ENCODE data around the gene LRRC18.

LRRC18 gene

DNA sequence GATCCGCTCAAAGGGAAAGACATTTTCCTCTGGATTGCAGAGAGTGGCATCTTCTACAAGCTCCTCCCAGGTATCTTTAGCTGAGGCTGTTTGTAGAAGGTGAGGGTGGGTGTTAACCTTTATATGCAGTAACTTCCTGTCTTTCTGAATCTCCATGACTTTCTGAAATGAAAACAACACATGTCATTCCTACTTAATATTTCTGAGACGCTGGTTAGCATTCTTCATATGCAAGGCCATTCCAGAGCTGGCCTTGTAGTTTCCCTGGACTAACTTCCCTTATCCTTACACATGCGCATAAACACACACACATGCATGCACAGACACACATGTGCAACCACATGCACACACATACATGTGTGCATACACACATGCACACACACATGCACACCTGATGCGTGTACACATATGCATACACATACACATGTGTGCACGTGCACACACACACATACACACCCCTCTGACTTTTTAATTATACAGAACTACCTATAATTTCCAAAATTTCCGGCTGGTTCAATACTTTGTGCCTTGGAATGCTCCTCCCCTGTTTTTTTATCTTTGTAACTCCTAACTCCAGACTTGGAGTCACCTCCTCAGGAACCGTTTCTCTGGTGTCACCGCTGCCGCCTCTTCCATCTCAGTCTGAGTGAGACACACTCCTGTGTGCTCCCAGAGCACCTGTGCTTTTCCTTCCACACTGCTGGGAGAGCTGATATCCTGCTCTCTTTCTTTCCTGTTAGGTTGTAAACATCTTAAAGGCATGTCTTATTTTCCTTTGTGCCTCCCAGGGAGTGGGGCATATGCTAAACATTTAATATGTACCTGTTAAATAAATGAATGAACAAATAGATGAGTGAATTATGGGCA is 55.2 kb downstream of the LRRC18 start:
- DNase-seq (ENCODE audit: low read depth in 1 of 2, low spot score in 1 of 2) = no peak

DNA sequence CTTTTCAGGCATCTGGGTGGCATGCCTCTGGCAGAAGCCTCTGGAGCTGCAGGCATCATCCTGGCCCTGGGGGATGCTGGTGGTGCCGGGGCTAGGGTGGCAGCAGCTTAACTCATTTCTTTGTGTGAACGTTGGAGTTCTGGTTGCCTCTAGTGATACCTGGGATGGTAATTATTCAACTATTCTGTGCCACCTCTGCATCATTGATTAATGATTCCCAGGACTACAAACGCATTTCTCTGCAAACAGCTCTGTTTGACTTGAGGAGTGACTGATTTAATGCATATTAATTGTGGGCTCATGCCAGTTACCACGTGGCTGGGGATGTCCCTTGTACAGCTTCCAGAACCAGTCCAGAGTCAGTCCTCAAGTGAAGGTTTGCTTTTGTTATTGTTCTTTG is 55.9 kb downstream of the LRRC18 start:
- DNase-seq (ENCODE audit: low read depth in 1 of 2, low spot score in 1 of 2) = no peak

- DNase-seq (ENCODE audit: low read depth in 1 of 2, low spot score in 1 of 2) = no peak
Measured at GRCh38 chr10:48882881-48883280, 56.8 kb downstream of the LRRC18 start.

GRCh38 chr10:48881937-48882336 is 57.7 kb downstream of the LRRC18 start:
- DNase-seq (ENCODE audit: low read depth in 1 of 2, low spot score in 1 of 2) = no peak

- DNase-seq (ENCODE audit: low read depth in 1 of 2, low spot score in 1 of 2) = no peak
Measured at GRCh38 chr10:48880016-48880705, 59.5 kb downstream of the LRRC18 start.

DNA sequence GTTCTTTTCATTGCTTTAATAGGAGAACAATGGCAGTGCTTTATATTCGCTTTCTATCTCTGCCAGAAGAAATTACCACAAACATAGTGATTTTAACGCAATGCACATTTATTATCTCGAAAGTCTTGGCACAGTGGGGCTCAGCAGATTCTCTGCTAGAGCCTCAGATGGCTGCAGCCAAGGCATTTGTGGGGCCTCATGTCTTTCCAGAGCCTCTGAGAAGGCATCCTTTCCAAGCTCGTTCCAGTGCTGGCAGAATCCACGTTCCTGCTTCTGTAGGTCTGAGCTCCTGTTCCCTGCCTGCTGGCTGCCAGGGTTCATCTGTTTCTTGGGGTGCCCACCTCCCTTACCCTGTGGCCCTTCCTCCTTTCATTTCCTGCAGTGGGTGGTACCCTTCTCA is 60.2 kb downstream of the LRRC18 start:
- DNase-seq (ENCODE audit: low read depth in 1 of 2, low spot score in 1 of 2) = no peak

- no peak for DNase-seq (ENCODE audit: low read depth in 1 of 2, low spot score in 1 of 2)
Measured at GRCh38 chr10:48878091-48878490, 61.5 kb downstream of the LRRC18 start.

- DNase-seq (ENCODE audit: low read depth in 1 of 2, low spot score in 1 of 2) = no peak
Measured at GRCh38 chr10:48872234-48872633, 67.4 kb downstream of the LRRC18 start.
